CD4-positive, alpha-beta T cell treated with Interferon alpha-2 for 1 hour (primary cell): Measurements from ENCODE around the gene ELP4.

Experiments used
- DNase-seq, 2 donors: peaks; one replicate each; pipeline ENCODE4 v3.0.0-alpha.2; 2020 to 2022

ELP4 gene

DNA sequence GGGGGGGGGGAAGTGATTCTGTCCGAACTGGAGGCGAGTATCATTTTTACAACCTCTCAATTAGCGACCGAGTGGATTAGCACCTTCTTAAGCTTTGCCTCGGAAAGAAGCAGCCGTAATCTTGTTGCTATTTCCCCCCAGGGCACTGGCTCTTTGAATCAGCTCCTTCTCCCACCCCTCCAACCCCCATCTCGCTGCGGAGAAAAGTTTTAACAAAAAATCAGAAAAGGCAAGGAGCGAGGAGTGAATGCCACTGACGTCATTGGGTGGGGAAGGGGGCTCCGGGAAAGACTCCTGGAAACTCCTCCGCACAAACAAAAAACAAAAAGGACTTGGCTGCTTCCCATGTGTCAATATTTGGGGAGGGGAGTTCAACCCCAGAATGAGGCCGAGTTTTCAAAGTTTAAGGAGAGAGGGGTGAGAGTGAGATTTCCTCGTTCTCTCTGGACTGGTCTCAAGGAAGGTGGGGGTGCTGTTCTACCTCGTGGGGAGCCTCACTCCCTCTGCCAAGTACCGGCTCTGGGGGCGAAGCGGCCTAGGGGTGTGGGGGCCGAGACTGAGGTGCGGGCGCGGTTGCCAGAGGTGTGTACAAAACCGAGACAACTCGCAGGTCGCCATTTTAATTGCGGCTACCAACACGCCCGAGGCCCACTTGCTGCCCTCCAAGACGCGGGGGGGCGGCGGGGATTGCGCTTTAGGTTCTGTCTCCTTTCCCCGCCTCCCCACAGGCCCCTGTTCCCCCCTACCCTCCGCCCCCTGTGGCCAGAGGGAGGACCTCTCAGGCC is 304.0 kb downstream of the ELP4 start:
- no peak for DNase-seq

DNA sequence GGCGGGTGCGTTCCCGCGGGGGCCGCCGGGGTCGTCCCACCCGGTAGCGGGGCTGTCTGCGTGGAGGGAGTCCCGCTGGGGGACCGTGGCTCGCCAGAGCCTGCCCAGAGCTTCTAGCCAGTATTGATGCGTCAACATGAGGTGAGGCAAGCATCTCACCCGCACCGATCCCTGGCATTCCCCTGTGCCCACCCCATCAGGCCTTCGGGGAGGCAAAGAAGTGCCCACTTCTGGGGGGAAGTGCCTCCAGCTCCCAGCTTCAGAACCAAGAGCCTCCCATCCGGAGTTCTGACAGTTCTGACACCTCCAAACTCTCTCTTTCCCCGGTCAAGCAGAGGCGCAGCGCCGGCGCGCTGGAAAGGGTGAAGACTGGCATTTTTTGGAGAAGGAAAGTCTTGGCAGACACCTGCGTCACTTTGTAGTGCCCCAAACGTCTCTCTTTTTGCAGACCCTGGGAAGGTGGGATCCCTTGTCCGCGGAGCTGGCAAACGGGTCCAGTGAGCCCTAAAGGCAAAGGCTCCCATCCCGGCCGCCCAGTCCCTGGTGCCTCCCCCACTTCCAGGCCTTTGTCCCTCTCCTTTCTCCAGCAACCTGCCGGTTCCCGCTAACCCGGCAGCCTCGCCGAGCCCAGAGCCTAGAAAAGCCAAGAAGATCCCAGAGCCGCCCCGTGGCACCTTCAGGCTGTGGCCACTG is 304.8 kb downstream of the ELP4 start:
- no peak for DNase-seq

DNA sequence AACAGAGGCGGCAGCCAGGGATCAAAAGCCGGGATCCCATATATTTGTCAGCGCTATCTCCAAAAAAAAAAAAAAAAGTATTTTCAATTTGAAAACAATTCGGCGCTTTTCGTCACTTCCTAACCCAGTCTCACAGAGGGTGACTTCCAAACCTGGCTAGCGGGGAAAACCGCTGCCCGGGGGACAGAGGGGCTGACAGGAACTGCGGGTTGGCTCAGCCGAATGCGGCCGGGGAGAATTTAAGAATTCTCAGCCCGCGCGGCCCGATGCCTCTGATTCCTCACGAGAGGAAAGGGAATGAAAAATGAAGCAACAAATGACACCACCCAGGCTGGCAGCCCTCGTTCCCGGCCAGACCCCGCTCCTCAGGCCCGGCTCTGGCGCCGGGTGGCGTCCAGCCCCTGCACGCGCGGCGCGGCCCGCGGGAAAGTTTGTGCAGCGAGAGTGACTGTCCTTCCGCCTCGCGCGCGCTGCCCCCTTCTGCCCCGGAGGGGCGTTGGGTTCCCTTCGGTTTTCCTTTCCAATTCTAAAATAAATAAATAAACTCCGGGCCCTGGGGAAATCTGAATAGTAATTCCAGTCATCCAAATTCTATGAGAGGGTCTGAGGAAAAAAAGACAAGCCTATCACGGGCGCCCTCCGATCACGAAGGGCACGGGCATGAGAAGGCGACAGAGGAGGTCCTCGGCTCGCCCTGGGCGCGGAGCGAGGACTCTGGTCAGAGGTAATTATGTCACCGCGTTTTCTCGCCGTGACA is 306.3 kb downstream of the ELP4 start:
- DNase-seq, result no peak

DNA sequence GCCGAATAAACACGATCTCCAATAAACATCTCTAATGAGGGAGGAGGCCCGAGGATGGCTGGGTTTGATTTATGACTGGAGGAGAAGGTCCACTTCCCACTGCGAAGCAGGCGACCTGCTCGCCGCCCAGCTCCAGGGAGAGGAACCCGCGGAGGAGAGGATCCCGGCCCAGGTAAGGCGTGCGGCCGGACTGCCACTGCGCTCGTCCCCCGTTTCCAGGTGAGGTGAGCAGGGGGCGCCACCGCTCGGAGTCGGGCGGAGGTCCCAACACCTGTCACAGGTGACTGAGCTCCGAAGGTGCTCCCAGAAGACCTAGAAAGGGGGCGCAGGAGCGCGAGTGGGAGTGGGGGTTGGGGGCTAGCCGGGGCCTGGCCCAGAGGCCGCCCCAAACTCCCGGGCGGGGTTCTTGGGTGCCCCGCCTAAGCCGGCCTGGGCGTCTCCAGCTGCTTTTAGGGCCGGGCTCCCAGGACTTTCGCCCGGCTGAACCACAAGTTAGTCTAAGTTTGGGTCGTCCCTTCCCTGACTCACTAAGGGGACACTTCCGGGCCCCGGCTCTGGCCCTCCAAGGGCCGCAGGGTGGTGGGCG is 307.0 kb downstream of the ELP4 start:
- DNase-seq, result no peak

DNA sequence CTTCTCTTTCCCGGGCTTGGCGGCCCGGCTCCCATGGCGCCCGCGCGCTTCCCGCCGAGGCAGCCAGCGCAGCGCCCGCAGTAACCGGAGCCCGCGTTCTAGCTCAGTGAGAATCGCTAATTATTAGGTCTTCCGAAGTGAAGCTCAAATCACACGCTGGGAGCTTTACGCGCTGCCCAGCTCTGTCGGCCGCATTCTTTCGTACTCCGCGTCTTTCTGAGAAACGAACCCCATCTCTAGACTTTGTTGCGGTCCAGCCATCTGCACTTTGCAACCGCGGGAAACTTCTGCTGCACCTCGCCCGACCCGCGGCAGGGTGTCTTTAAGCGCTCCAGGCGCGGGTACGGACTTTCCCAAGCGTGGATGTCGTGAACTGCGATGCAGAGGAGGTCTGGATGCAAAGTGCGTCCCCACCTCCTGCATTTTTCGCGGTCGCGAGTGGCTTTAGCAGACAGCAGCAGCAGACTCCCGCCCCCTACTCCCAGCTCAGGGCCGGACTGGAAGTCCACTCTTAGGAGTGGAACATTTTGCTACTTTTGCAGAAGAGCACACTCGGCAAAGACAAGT is 307.6 kb downstream of the ELP4 start:
- peak in 1 of 2 donors; percentile 21 for DNase-seq

DNA sequence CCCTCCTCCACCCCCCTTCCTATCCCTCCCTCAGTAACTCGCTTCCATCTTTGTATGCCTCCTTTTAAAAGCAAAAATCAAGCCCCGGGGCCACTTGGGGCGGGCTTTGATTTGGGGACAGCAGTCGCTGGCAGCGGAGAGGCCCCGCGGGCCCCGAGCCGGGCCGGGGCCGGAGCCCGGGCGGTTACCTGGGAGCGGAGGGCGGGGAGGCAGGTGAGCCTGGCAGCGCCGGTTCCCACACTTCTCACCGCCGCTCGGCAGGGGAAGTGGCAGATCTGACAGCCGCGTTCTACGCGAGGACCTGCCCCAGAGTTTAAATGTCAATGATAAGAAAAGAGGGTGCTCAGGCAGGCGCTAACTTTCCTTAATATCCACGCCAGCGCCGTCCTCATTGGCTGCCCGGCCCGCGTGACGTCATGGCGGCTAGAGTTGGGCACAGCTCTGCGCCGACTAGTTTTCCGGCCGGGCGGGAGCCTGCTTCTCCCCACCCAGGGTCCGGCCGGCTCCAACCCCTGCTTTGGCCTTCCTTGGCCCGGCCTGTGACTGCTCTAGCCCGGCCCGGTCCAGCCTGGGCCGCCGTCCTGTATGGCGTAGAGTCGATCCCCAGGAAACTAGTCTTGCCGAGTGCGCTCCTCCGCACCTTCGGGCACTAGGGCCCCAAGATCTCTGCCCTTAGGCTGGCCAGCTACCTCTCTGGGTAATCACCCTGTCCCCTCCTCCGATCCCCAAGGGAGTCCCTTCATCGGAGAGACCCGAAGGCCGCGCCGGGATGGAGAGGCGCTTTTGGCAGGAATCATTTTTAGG is 308.3 kb downstream of the ELP4 start:
- DNase-seq, result no peak

DNA sequence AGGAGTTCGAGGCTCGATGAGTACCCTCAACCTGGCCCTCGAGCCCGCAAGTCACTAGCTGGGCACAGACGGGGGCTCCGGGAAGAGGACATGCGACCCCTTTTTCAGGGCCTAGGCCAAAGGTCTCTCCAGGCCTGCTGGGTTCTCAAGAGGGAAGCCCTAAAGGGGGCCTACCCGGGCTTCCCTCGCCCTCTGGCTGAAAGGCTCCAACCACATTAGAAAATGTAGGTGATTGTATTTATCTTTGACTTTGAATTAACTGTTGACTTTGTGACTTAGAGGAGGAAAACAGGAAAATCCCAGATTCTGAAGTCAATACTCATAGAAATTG is 308.8 kb downstream of the ELP4 start:
- DNase-seq, result no peak

DNA sequence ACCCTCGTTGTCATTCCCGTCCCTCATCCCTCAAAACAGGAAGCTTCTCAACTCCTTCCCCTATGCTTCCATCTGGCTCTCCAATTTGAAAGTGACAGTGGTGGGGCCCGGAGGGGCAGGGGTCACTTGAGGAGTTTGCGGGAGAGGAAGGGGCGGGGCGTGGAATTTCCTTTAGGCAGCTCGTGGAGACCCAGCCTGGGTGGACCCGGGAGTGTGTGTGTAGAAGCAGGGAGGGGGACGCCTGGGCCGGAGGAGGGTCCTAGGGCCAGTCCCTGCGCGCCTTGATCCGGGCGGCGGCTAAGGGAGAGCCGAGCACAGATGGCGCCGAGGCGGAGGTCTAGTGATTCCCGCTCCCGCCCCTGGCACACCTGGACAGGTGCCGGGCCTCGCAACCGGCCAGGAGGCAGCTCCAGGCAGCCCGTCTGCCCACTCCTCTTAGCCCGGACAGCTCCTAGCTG is 309.3 kb downstream of the ELP4 start:
- DNase-seq, result no peak

DNA sequence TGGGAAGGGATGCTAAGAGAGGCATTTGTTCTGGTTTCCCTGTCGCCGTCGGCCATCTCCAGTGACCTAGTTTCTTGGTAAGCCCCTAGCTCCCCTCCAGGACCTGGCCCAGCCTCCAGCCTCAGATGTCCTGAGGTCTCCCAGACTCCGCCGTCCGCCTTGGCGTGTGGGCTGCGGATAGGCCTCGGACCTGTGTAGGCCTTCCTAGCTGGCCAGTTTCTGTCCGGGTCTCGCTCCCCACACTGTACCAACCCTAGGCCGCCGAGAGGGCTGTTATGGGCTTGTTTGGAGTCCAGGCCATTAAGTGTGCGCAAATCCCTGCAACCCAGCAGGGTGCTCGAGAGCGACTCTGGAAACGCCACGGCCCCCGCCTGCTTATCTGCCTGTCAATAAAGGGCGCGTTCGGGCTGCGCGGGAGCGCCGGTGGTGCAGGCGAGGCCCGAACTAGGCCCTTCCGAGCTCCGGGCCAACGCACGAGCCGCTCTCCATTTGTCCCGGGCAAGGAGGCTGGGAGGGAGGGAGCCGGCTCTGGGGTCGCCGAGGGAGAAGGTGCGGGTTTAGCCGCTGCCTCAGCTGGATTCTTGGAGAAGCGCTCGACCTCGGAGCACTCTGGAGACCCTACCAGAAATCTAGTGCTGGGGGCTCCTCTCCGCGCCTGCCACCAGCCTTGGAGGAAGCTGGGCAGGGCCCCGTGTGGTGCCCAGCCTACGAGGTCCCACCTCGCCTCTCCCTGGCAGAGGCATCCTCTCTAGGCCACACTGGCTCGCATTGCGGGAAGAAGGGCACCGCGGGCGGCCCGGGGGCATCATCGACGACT is 310.3 kb downstream of the ELP4 start:
- DNase-seq, result no peak

DNA sequence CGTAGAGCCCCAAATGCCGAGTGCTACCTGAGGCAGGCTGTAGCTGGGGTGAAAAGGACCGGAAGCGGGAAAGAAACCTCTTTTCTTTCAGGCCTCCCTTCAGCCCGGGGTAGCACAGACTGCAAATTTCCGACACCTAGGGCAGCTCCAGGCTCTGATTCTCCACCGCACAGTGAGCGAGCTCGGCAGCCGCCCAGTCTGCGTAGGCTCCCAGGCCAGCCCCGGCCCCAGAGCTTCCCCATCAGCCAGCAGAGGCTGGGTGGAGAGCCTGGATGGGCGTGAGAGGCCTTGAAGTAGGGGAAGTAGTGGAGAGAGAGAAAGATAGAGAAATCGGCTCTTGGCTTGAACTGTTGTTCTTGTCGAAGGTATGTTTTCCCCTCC is 310.9 kb downstream of the ELP4 start:
- no peak for DNase-seq

DNA sequence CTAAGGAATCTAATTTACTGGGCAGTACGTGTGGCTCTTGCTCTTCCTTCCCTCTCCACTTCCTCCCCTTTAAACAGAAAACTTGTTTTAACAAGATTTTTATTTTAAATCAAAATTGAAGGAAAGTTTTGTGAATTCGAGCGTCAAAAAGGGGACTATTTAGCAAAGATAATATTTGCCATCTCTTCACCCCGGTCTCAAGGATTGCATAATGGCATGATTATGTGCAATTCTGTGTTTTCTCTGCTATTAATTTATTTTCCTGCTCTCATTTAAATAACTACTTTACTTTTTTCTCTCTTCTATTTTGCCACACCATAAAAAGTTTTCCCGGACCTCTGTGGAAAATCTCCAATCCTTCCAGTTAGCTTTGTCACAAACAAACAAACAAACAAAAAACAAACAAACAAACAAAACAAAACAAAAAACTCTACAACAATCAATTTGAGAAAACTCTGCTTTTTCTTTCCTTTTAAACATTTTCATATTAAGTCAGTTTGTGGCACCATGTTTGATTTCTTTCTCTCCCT is 311.7 kb downstream of the ELP4 start:
- DNase-seq, result no peak

DNA sequence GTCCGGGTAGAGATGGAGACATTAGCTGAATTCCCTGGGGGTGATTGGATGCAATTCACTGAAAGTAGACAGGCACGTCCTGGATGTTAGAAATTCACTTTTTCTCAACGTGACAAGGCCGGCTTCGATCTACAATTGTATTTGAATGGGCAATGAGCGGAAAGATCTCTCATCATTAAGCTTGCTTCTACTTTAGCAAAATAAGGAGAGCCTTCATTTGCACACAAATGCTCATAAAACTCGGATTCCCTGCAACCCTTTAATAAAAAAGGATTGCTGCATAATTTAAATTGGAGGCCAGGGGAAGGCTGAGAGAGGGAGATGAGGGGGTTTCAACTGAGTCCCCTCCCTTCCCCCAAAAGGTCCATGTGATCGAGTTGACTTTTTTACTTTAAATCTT is 312.2 kb downstream of the ELP4 start:
- no peak for DNase-seq

DNA sequence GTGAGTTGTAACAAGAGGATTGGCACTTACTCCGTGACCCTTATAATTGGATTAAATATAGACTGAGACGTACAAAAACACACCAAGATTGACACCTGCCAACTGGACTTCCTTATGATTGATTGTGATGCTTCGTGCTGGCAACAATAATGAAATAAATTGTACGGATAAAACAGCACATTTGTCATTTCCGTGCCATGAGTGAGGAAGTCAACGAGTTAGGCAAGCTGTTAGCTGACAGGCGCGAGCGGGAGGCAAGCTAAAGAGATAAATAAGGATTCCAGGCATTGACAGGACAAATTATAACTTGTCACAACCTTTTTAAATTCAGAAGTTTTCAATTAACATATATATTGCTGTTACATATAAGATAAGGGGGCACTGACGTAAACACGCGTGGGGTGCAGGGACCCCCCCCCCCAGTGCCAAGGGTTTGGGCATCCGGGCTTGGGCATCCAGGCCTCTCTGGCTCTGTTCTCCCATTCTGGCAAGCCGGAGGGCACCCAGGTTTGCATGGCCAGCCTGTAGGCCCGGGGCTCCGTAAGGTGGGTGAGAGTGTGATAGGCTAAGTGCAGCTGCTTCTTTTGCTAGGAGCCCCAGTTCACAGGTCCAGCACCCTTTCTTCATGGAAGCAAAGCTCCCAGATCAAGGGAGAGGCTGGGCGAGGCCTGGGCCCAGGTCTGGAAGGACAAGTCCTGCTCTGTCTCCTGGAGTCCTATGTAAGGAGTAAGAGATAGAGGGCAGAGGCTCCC is 312.8 kb downstream of the ELP4 start:
- no peak for DNase-seq

DNA sequence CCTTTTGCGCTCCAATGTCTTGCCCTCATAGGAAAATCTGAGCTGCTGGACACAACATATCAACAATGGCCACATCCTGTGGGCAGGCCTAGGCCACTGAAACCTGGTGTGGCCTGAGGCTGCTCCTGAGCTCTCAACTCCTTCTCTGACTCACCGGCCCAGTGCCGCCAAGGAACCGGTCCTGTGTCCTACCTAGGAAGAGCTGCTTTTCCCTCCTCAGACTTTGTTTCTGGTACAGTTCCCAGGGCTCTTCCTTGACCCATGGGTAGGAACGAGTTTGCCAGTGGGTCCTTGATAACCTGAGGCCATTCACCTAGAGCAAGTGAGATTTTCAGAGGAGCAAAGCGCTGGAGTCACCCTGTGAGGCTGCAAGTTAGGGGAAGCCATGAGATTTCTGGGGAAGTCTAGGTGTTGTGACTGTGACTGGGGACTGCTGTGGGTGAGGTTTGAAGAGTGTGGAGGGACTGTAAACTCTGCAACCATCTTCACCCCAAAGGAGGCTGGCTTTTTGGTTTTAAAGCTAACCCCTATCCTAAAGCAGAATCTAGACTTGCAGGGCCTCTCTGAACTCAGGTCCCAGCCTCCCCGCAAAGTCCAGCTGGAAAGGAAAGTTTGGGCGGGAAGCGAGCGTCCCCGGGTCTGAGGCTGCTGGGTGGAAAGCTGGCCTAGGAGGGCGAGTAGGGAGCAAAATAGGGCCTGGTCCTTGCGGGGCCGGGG is 313.5 kb downstream of the ELP4 start:
- no peak for DNase-seq

DNA sequence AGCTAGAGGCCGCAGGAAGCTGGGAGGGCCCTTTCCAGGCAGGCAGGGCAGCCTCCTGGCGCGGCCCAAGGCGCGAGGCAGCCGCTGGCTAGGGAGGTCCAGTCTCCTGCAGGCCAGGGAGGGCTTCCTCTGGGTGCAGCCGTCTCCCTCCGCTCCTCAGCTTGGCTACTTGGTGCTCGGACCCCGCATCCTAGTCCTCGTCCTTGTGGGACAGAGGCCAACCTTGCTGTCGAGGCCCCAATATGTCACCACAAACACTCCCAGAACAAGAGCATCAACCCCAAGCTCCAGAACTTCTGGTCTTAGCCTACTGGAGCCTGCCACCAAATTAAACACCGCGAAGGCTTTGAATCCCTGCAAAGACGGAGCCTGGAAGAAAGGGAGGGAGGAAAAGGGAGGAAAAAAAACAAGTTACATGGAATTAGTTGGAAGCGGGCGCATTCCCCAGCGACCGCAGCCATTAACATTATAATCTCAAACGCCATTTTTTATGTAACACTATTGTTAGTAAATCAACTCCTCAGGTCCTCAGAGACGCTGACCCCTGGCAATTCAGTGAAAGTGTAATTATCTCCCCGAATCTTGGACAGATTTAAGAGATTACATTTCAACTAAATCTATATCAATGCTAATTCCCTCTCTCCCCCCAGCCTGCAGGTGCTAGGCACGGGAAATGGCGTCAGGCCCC is 314.2 kb downstream of the ELP4 start:
- DNase-seq, result no peak

DNA sequence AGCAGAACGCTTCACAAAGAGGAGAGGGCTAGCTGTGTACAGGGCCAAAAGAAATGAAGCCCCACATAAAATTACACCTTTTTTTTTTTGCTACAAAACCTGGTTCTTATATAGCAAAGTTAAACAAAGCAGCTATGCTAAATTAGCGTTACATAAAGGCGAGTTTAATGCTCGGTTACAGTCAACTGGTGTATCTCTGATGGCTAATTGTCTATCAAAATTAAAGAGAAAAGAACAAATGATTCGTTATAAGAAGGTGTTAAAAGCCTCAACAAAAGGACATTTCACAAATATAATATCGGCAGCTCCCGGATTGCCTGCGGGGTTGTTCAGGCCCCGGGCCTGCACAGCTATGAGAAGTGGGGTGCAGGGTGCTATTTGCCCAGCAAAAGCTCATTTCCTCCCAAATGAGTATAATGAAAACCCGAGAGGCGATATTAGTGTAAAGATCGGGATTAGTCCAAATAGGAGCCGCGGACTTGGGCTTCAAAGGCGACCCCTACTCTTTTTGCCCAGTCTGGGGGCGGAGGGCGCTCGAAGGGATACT is 314.8 kb downstream of the ELP4 start:
- no peak for DNase-seq

DNA sequence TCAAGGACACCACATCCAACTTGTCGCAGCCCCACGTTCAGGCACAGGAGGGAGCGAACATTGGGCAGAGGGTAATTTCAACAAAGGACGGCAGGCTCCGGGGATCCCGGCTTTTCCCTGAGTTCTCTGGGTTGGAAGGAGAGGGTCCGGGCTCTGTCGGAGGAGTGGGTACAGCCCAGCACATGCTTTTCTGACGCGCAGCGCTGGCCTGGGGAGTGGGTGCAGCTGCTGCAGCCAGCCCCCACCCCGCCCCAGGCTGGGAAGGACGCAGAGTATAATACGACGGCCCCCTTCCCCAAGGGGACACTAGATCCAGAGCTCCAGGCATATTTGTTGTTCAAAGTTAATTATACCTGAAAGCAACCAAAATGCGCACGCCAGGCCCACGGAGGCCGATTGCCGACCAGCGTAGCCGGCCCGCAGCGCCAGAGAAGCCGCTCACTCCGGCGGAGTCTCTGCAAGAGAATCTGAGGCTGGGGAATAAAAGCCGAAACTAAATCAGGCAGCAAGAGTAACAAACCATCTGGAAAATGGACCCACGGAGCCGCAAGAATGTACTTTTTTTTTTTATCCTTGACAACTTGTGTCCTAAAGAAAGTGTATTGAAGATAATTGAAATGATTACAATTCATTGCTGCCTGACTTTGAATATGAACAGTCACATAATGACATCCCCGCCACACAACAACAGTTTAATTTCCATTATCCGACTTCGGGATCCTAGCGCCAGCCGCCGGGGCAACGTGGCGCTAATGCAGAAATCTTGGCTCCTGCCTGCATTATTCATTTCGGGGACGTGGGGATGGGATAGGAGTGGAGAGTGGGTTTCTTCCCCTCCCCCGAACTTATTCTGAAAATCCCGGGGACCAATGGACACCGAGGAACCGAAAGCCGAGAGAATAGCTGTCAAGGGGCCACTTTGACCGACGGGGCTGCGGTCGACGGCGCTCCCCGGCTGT is 315.6 kb downstream of the ELP4 start:
- no peak for DNase-seq
